A673 (cell line): ENCODE measurements around the gene ATXN7L2. TPM values are rescaled to one million over a fixed set of nuclear protein-coding genes. Genes with fewer than 3 reads are reported as not detected.
"Not testable (repeated sequence)": the region's sequence is repeated elsewhere in the genome, so short reads cannot be mapped to it uniquely, and the experiment has no call there.

Experiments
- BruUV-seq: library from RNA; stranded (reverse); fragments of 400-500 nt; replicated peaks from 2 replicates; lab custom pipeline; 2021; lab: Mats Ljungman, UMichigan
- CTCF ChIA-PET: fragments of 300-600 bp; sonication (Branson Sonifier 250); formaldehyde crosslinking; loops from one replicate; lab custom pipeline; 2022; ENCODE audit warnings: antibody characterized with exemption; lab: Charles Lee
- POLR2A ChIA-PET: fragments of 300-600 bp; sonication (Branson Sonifier 250); formaldehyde crosslinking; loops from one replicate; lab custom pipeline; 2022; ENCODE audit warnings: antibody characterized with exemption; ENCODE audit not compliant: low non-redundant PET; lab: Charles Lee
- DNase-seq: peaks from one replicate; pipeline ENCODE4 v3.0.0-alpha.2; 2015; ENCODE audit warnings: low spot score
- H3K27ac ChIP-seq: fragments of 200-600 bp; sonication (generic); 2 replicates; pipeline ENCODE4 v1.5.1; 2016; ENCODE audit warnings: mixed run types, low read depth, mild to moderate bottlenecking, mixed read lengths, antibody characterized with exemption, low read length; ENCODE audit not compliant: poor library complexity, severe bottlenecking
- H3K27me3 ChIP-seq: fragments of 200-600 bp; sonication (generic); replicated peaks from 2 replicates; pipeline ENCODE4 v1.6.1; 2017; ENCODE audit warnings: mixed run types, low read depth, mild to moderate bottlenecking, mixed read lengths, antibody characterized with exemption, low read length; ENCODE audit not compliant: insufficient read depth, poor library complexity
- H3K36me3 ChIP-seq: fragments of 200-600 bp; sonication (generic); 2 replicates; pipeline ENCODE4 v1.6.1; 2016; ENCODE audit warnings: mixed run types, mild to moderate bottlenecking, mixed read lengths, antibody characterized with exemption, low read length; ENCODE audit not compliant: insufficient read depth, poor library complexity, severe bottlenecking
- H3K4me1 ChIP-seq: fragments of 200-600 bp; sonication (generic); 2 replicates; pipeline ENCODE4 v1.6.1; 2017; ENCODE audit warnings: mixed run types, mild to moderate bottlenecking, mixed read lengths, antibody characterized with exemption, low read length; ENCODE audit not compliant: insufficient read depth, poor library complexity, severe bottlenecking
- H3K4me3 ChIP-seq: fragments of 200-600 bp; sonication (generic); 2 replicates; pipeline ENCODE4 v1.5.1; 2016; ENCODE audit warnings: low read depth, mixed run types, mild to moderate bottlenecking, mixed read lengths, low read length; ENCODE audit not compliant: poor library complexity, severe bottlenecking
- H3K9me3 ChIP-seq: fragments of 200-600 bp; sonication (generic); 2 replicates; pipeline ENCODE4 v1.6.1; 2016; ENCODE audit warnings: mixed run types, low read depth, mild to moderate bottlenecking, mixed read lengths, antibody characterized with exemption, low read length; ENCODE audit not compliant: poor library complexity, severe bottlenecking
- CTCF ChIP-seq: fragments of 300-800, 200-600 bp; sonication (generic); conservative IDR thresholded peaks from 2 replicates; pipeline ENCODE4 v1.5.1; 2017; ENCODE audit warnings: low read depth, mild to moderate bottlenecking, antibody characterized with exemption, low read length, moderate library complexity, mixed read lengths
- EZH2 ChIP-seq: fragments of 200-600 bp; sonication (generic); IDR thresholded peaks from 2 replicates; pipeline ENCODE4 v1.6.1; 2017; ENCODE audit warnings: borderline replicate concordance, low read depth, mild to moderate bottlenecking, mixed read lengths, antibody characterized with exemption, low read length; ENCODE audit not compliant: poor library complexity, severe bottlenecking
- intact Hi-C: fragments of 100-400 bp; cut with micrococcal nuclease; formaldehyde crosslinking; loops from one replicate; pipeline ENCODE4 v1.10.0; 2022; ENCODE audit not compliant: unreplicated experiment
- total RNA-seq: library from RNA; stranded (reverse); gene quantifications from 2 replicates; pipeline ENCODE4 v1.2.3, GENCODE V29; 2021

Gene ATXN7L2
- total RNA-seq, 1 experiment from 2014 or later = 16.3 TPM

- H3K9me3 ChIP-seq = no peaks in the 10 kb centered on the region
- POLR2A ChIA-PET = no interaction called here
- H3K4me3 ChIP-seq = no peak overlapping the region
- H3K36me3 ChIP-seq = no peaks in the 10 kb centered on the region
- CTCF ChIA-PET = no interaction called here
- TF ChIP-seq EZH2 (no peak), CTCF (no peak)
- no peak for DNase-seq
- intact Hi-C loops = no loop called here
- BruUV-seq = no TSS peak
- H3K4me1 ChIP-seq = no peaks in the 10 kb centered on the region
- no peak overlapping the region for H3K27ac ChIP-seq
- H3K27me3 ChIP-seq = peaks cover 89% of the 10 kb centered on the region
Observed at GRCh38 chr1:109472779-109473178, 10.9 kb upstream of the ATXN7L2 start.

DNA sequence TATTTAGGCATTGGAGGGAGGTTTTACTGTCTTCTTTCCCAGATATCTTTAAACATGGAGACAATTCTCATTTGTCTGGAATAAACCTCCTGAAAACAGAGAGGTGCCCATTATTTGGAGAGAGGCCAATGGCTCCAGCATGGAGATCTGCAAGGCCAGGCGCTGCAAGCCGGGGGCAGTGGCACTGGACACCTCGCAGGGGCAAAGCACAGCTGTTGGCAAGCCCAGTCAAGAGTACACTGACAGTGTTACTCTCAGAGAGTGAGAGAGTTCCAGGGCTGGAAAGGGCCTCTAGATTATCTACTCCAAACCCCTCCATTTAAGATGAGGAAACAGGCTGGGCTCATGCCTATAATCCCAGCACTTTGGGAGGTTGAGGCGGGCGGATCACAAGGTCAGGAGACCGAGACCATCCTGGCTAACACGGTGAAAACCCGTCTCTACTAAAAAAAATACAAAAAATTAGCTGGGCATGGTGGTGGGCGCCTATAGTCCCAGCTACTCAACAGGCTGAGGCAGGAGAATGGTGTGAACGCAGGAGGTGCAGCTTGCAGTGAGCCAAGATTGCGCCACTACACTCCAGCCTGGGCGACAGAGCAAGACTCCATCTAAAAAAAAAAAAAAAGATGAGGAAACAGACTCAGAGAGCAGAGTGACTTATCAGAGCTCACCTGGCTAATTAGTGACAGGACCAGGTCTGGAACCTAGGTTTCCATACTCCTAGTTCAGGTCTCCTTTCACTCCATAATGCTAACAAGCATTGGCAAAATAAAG, 10.2 kb upstream of the ATXN7L2 start:
- H3K4me1 ChIP-seq, H3K36me3 ChIP-seq, POLR2A ChIA-PET, BruUV-seq, H3K4me3 ChIP-seq, H3K27ac ChIP-seq, DNase-seq, intact Hi-C loops, H3K9me3 ChIP-seq: not testable (repeated sequence)
- CTCF ChIA-PET = interaction anchor here (0.8 kb wide), 1 partner anchor 24 kb away, joined by 10 read pairs; no protein-coding TSS in a partner anchor
- H3K27me3 ChIP-seq = peaks cover 89% of the 10 kb centered on the region

GRCh38 chr1:109474697-109475096, 9.0 kb upstream of the ATXN7L2 start:
- intact Hi-C loops = no loop called here
- Histone ChIP-seq H3K27me3 (peaks cover 84% of the 10 kb centered on the region), H3K27ac (no peak overlapping the region), H3K4me1 (no peaks in the 10 kb centered on the region), H3K4me3 (no peak overlapping the region), H3K9me3 (no peaks in the 10 kb centered on the region), H3K36me3 (no peaks in the 10 kb centered on the region)
- TF ChIP-seq EZH2 (no peak), CTCF (no peak)
- CTCF ChIA-PET = no interaction called here
- no TSS peak for BruUV-seq
- POLR2A ChIA-PET = interaction anchor here (0.9 kb wide), 1 partner anchor 12 kb away, joined by 4 read pairs; no protein-coding TSS in a partner anchor
- no peak for DNase-seq

- intact Hi-C loops = no loop called here
- no peak overlapping the region for H3K27ac ChIP-seq
- H3K4me3 ChIP-seq = no peak overlapping the region
- no peaks in the 10 kb centered on the region for H3K36me3 ChIP-seq
- no TSS peak for BruUV-seq
- POLR2A ChIA-PET = no interaction called here
- H3K27me3 ChIP-seq = peaks cover 81% of the 10 kb centered on the region
- no peaks in the 10 kb centered on the region for H3K4me1 ChIP-seq
- DNase-seq = no peak
- no peak for TF ChIP-seq CTCF
- TF ChIP-seq EZH2 = no peak
- CTCF ChIA-PET = no interaction called here
- H3K9me3 ChIP-seq = no peaks in the 10 kb centered on the region
Observed at GRCh38 chr1:109475261-109475660, 8.4 kb upstream of the ATXN7L2 start.
